Measurements from ENCODE around the gene ZNF133. TPM values are rescaled to one million over a fixed set of nuclear protein-coding genes. Genes with fewer than 3 reads are reported as not detected.
A peak's percentile ranks its signal among the peaks of the same experiment; 100 is the strongest.

ZNF133 gene
- total RNA-seq, 4 donors from 2014 or later, result 12.7 to 24.3 (median 17.5) TPM

DNA sequence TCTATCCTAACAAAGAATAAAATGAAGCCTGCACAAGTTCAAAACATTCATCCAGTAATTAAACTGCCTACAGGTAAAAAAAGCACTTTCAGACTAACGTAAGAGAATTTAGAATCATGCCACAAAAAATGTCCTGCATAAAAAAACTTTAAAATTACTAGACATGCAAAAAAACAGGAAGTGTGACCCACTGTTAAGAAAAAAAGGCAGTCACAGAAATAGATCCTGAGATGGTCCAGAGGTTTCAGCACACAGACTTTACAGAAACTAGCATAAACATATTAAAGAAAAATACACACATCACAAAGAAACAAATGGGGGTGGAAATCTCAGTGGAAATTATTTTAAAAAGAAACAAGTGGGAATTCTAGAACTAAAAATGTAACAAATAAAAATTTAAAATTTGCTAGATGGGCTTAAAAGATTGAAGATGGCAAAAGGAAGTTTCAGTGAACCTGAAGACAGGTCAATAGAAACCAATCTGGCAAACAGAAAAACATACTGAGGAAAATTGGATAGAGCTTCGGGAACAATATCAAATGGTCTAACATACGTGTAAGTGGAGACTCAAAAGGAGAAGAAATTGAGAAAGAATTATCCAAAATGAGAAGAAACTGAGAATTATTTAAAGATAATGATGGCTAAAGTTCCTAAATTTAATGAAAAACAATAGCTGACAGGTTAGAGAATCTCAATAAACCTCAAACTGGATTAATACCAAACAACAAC is 3.4 kb upstream of the ZNF133 start:
- in situ Hi-C loops (cut with MboI; ENCODE audit: low pct_ligation_motif_present in 1 of 4, low pct_unique_long_range_greater_than_20kb in 1 of 4, low sequenced_read_pairs in 3 of 4), result loop anchor here (25.0 kb wide), 1 partner anchor 773 kb away; no protein-coding TSS in a partner anchor

DNA sequence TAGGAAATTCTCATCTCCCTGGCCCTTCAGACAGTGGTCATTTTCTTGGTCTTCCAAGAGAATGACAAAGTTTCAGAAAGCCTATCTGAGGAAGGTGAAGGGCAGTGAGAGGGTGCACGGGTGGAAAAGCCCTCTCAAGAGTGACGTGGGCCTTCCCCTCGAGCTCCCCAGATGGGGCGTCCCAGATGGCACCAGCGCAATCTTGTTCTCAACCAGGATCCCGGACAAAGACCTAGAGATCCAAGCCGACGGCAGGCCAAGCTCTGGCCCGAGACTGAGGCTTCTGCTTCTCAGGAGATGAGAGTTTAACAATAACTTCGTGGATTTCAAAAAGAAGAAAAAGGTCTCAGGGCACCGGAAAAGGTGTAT is 797 bp upstream of the ZNF133 start:
- DNase-seq, result no peak
- peaks cover 5% of the 10 kb centered on the region for H3K27me3 ChIP-seq
- WGBS, 2 donors (ENCODE audit: low coverage in 1 of 2), result 16% methylated on average over 11 of the region's 11 CpGs; no CpG with 5 or more reads in 1 of the 2 donors
- intact Hi-C loops (cut with DNase I; ENCODE audit: low total_unique reads), result no loop called here
- peaks cover 0 to 19% (median 12%) of the 10 kb centered on the region in 4 donors for H3K4me1 ChIP-seq
- peaks cover 0 to 16% of the 10 kb centered on the region in 2 donors for H3K9me3 ChIP-seq
- H3K27ac ChIP-seq, result peak overlapping the region; percentile 86 to 93 (median 90)
- TF ChIP-seq POLR2A (IDR thresholded peaks at IDR 0.05) (no peak), EP300 (IDR thresholded peaks at IDR 0.05; ENCODE audit: low read depth) (no peak), POLR2AphosphoS5 (IDR thresholded peaks at IDR 0.05) (no peak)
- TF ChIP-seq, protein P1, sequence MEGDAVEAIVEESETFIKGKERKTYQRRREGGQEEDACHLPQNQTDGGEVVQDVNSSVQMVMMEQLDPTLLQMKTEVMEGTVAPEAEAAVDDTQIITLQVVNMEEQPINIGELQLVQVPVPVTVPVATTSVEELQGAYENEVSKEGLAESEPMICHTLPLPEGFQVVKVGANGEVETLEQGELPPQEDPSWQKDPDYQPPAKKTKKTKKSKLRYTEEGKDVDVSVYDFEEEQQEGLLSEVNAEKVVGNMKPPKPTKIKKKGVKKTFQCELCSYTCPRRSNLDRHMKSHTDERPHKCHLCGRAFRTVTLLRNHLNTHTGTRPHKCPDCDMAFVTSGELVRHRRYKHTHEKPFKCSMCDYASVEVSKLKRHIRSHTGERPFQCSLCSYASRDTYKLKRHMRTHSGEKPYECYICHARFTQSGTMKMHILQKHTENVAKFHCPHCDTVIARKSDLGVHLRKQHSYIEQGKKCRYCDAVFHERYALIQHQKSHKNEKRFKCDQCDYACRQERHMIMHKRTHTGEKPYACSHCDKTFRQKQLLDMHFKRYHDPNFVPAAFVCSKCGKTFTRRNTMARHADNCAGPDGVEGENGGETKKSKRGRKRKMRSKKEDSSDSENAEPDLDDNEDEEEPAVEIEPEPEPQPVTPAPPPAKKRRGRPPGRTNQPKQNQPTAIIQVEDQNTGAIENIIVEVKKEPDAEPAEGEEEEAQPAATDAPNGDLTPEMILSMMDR (IDR thresholded peaks at IDR 0.05), result no peak
- H3K4me3 ChIP-seq, result peak overlapping the region; percentile 63 to 80 (median 74)
- no peaks in the 10 kb centered on the region for H3K36me3 ChIP-seq
- in situ Hi-C loops (cut with MboI; ENCODE audit: low pct_ligation_motif_present in 1 of 4, low pct_unique_long_range_greater_than_20kb in 1 of 4, low sequenced_read_pairs in 3 of 4), result loop anchor here (25.0 kb wide), 1 partner anchor 775 kb away; no protein-coding TSS in a partner anchor

More for the DNA sequence above, 3.4 kb upstream of the ZNF133 start:
- Histone ChIP-seq H3K27me3 (peaks cover 29% of the 10 kb centered on the region), H3K27ac (no peak overlapping the region), H3K36me3 (no peaks in the 10 kb centered on the region), H3K4me1 (peaks cover 0 to 17% (median 11%) of the 10 kb centered on the region in 4 donors), H3K4me3 (no peak overlapping the region), H3K9me3 (peaks cover 0 to 16% of the 10 kb centered on the region in 2 donors)
- DNase-seq, result no peak
- intact Hi-C loops (cut with DNase I; ENCODE audit: low total_unique reads), result no loop called here
- 83 to 85% methylated on average over 3 of the region's 3 CpGs for WGBS, 2 donors (ENCODE audit: low coverage in 1 of 2)
- TF ChIP-seq POLR2AphosphoS5 (IDR thresholded peaks at IDR 0.05) (no peak), EP300 (IDR thresholded peaks at IDR 0.05; ENCODE audit: low read depth) (no peak), POLR2A (IDR thresholded peaks at IDR 0.05) (no peak)
- TF ChIP-seq, protein P1 (IDR thresholded peaks at IDR 0.05), result no peak

DNA sequence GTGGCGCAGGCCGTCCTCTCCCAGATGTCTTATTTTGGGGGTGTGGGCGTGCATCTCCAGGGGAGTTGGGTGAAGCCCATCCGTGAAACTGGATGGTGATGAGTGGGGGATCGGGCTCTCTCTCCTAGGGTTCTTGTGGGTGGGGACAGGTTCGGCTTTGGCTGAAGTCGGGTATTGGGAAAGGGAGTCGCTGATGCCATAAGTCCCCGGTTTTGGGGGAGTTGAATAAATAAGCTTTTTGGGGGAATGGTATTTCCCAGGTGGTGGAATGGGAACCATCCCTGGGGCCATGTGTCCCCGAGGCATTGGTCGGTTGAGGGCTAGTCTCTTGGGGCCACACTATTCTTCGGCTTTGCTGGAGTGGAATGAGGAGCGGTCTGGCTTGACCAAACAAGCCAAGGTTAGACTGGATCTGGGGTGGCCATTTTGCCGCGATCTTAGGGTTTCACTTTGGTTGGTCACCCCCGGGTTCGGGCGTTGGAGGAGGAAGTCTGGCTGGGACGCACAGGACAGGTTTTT is 481 bp downstream of the ZNF133 start:
- TF ChIP-seq POLR2AphosphoS5 (IDR thresholded peaks at IDR 0.05) (no peak), EP300 (IDR thresholded peaks at IDR 0.05; ENCODE audit: low read depth) (no peak), POLR2A (IDR thresholded peaks at IDR 0.05) (no peak)
- TF ChIP-seq, protein P1 (IDR thresholded peaks at IDR 0.05), result no peak
- H3K4me3 ChIP-seq, result peak overlapping the region; percentile 63 to 80 (median 74)
- H3K36me3 ChIP-seq, result no peaks in the 10 kb centered on the region
- no peaks in the 10 kb centered on the region for H3K27me3 ChIP-seq
- H3K9me3 ChIP-seq, result peaks cover 0 to 16% of the 10 kb centered on the region in 2 donors
- H3K4me1 ChIP-seq, result peaks cover 0 to 19% (median 12%) of the 10 kb centered on the region in 4 donors
- intact Hi-C loops (cut with DNase I; ENCODE audit: low total_unique reads) (no loop called here), in situ Hi-C loops (cut with MboI; ENCODE audit: low pct_ligation_motif_present in 1 of 4, low pct_unique_long_range_greater_than_20kb in 1 of 4, low sequenced_read_pairs in 3 of 4) (loop anchor here (25.0 kb wide), 1 partner anchor 777 kb away; no protein-coding TSS in a partner anchor)
- WGBS, 2 donors (ENCODE audit: low coverage in 1 of 2), result 13% methylated on average over 19 of the region's 19 CpGs; no CpG with 5 or more reads in 1 of the 2 donors
- DNase-seq, result no peak
- peak overlapping the region; percentile 86 to 93 (median 90) for H3K27ac ChIP-seq

DNA sequence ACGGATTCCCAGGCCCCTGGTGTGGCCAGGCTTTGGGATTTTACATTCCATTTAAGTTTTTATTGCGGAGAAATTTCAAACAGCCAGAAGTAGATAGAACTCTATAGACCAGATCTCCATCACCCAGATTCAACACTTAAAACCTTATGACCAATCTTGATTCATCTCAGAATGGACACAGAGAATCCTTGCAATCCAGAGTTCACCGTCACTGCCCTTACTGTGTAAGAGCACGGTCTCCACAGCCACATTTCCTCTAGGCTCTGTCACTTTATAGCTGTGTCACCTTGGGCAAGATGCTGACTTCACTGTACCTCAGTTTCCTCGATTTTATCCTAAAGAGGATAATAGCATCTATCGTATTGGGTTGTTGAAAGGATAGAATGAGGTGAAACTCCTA is 979 bp downstream of the ZNF133 start:
- intact Hi-C loops (cut with DNase I; ENCODE audit: low total_unique reads), result no loop called here
- Histone ChIP-seq H3K9me3 (peaks cover 0 to 16% of the 10 kb centered on the region in 2 donors), H3K27ac (no peak overlapping the region), H3K36me3 (no peaks in the 10 kb centered on the region), H3K4me3 (peak overlapping the region; percentile 63 to 80 (median 74)), H3K27me3 (no peaks in the 10 kb centered on the region), H3K4me1 (peaks cover 0 to 19% (median 12%) of the 10 kb centered on the region in 4 donors)
- in situ Hi-C loops (cut with MboI; ENCODE audit: low pct_ligation_motif_present in 1 of 4, low pct_unique_long_range_greater_than_20kb in 1 of 4, low sequenced_read_pairs in 3 of 4), result loop anchor here (25.0 kb wide), 1 partner anchor 777 kb away; no protein-coding TSS in a partner anchor
- TF ChIP-seq EP300 (IDR thresholded peaks at IDR 0.05; ENCODE audit: low read depth), result no peak
- TF ChIP-seq, protein P1 (IDR thresholded peaks at IDR 0.05), result no peak
- no peak for TF ChIP-seq POLR2A (IDR thresholded peaks at IDR 0.05)
- no peak for TF ChIP-seq POLR2AphosphoS5 (IDR thresholded peaks at IDR 0.05)
- 85 to 100% methylated on average over 1 to 6 of the region's 6 CpGs for WGBS, 2 donors (ENCODE audit: low coverage in 1 of 2)
- no peak for DNase-seq

Measured in transverse colon (tissue), 4 donors.